ENCODE measurements around the gene PTAFR.
A peak's percentile ranks its signal among the peaks of the same experiment; 100 is the strongest.

Gene PTAFR

DNA sequence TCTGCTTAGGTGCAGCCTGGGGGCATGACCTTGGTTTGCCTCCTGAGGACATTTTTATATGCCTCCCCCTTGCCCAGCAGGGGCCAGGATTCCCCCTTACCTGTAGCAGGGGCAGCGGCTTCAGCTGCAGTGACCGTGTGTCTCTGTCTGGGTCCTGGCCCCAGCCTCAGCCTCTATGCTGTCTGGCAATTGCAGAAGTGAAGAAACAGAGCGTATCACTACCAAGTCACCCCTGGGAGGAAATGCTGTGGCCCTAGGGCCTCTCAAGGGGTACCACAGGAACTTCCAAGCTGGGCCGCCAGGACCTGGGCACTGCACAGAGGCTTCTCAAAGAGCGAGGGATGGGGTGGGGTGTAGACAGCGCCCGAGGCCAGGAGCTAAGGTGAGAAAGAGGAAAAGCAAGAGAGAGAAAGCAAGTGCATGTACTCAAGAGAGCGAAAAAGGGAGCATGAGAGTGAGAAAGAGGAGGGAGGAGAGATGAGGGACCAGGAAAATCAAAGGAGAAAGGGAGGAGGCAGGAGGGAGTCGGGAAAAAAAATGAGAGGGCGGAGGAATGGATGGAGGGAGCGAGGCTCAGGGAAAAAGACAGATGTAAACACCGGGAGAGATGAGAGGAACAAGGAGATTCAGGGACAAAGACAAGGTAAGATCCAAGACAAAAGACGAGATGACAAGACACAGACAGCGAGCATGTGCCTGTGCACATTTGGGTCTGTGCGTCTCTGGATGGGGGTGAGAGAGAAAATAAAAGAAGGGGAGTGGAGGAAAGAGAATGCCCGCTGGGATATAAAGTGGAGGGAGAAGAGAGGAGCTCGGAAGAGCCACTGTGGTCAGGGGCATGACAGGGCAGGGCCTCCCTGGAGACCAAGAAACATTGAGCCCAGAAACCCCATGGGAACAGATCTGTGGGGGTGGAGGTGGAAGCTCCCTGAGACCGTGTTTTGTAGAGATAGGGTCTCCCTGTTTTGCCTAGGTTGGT lies at the start of gene PTAFR:
Gene PTAFR, minus strand, starts transcription at position 199 of the 979 bp plus-strand sequence. CDS start 25,669 bp downstream, outside the sequence.
- DNase-seq (ENCODE audit: low read depth) = no peak

DNA sequence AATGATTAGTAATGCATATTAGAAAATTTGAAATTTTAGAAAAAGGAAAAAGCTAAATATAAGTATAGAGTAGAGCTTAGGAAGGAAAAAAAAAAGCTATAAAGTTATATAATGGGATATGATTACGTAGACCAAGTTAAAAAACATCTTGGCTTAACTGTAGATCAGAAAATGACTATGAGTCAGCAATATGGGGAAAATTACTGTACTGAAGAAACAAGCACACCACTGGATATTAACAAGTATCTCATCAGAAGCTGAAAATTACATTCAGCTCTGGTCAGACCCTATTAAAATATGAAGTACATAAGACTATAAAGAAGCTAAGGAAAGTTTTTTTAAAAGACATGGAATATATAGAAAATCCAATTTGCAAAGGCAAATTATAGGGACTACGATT lies 36.8 kb upstream of the PTAFR start:
- DNase-seq (ENCODE audit: low read depth) = no peak

- DNase-seq (ENCODE audit: low read depth) = no peak
These were observed 33.2 kb upstream of the PTAFR start for GRCh38 chr1:28209700-28210099.

DNA sequence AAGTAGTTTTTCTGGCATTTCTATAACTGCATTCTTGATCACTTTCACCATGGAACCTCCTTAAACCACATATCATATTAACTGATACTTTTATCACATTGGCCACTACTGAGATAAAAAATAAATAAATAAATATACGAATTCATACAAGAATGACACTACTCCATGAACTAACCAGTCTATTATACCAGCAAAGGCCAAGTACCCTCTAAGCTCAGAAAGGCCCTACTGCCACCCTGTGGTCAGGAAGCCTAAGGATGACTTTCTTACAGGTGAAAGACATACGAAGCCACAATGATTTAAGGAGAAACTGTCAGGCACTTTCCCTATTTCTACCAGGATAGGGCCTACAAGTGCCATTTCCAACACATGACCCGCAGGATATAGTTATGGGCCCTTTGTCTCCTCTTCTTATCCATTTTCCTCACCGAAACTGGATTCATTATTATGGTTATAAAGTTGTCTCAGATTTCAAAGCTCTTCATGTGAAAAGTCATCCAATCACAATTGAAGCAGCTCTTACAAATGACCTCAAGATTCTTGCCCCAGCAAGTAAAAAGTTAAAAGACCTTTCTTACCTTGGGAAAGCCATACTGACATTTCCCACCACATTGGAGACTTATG lies 32.4 kb upstream of the PTAFR start:
- DNase-seq (ENCODE audit: low read depth) = no peak

- no peak for DNase-seq (ENCODE audit: low read depth)
These were observed 28.8 kb upstream of the PTAFR start for GRCh38 chr1:28205243-28205642.

DNA sequence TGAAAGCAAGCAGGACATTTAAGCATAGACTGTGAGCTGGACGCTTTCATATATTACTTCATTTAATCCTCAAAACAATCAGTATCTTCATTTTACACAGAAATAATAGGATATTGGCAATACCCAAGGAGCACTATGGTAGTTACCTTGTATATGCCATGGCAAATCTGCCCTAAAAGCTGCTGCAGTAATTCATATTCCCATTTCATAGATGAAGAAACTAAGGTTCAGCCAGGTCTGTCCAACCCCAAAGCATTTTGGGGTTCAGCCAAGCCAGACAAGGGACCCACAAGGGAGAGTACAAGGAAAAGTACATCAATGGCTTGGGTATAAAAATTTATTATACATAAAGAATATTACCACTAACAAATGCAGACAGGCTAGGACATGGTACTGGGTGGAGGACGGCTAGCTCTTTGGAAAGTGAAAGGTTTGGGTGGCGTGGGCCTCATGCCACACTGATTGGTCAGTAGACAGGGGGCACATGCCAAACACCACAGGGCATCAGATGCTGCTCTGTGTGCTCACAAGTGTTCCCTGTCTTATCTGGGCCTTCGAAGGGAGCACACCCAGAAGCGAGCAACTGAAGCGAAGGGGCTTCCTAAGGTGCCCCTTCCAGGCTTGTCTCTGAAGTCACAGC lies 23.9 kb upstream of the PTAFR start:
- DNase-seq (ENCODE audit: low read depth) = no peak

DNA sequence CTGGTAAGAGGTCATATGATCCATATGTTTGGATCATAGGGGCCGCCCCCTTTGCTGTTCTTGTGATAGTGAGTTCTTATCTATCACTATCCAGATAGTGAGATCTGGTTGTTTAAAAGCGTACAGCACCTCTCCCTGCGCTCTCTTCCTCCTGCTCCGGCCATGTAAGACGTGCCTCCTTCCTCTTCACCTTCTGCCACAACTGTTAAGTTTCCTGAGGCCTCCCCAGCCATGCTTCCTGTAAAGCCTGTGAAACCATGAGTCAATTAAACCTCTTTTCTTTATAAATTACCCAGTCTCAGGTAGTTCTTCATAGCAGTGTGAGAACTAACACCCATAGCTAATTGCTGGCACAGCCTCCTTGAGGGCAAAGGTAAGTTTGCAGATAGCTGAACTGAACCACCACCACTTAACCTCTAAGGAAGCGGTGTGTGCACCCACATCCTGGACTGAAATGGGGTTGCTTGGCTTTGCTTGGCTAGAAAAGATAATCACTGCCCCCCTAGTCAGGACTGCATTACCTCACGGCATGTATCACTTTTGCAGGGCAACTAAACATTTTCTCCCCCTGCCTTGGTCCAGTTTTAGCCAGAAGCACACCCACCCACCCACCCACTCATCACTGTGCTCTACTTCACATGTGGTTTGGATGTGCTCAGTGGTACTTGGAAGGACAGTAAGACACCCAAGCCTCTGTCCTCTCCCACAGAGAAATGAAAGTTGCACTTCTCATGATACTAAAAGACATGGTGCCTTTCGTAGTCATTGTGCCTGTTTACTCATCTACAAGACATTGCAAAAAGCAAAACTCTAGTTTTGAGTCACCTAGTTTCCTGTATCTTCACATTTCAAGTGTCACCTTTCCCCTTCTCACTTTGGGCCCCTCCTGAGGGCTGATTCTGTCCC lies 23.1 kb upstream of the PTAFR start:
- peak; percentile 17 for DNase-seq (ENCODE audit: low read depth)

DNA sequence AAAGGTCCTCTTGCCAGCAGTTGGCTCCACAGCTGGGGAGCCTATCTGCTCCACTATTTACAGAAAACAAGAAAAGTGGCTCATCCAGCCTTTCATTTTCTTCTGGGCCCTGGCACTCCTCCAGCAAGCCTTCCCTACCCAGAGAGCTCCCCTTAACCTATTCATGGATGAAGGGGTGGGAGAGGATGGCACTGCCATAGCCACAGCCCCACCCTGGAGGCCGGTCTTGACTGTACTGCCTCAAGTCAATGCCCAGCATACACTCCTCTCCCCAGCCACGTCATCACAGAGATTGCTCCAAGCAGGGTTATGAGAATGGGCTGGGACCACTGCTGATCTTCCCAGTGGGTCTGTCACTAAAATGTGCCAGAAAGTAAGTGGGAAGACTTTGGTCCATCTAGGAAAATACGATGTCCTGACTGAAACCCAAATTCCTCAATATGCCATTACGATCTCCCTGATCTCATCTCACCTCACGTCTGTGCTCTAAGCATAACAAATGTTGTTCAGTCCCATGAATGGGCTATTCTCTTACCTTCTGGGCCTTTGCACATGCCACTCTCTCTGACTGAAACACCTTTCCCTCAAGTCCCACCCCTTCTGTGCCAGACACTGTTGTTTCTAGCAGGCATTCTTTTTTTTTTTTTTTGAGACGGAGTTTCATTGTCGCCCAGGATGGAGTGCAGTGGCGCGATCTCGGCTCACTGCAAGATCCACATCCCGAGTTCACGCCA lies 21.4 kb upstream of the PTAFR start:
- DNase-seq (ENCODE audit: low read depth) = no peak

- no peak for DNase-seq (ENCODE audit: low read depth)
These were observed 19.8 kb upstream of the PTAFR start for GRCh38 chr1:28196330-28196729.

GRCh38 chr1:28195780-28196179 lies 19.3 kb upstream of the PTAFR start:
- DNase-seq (ENCODE audit: low read depth) = no peak

DNA sequence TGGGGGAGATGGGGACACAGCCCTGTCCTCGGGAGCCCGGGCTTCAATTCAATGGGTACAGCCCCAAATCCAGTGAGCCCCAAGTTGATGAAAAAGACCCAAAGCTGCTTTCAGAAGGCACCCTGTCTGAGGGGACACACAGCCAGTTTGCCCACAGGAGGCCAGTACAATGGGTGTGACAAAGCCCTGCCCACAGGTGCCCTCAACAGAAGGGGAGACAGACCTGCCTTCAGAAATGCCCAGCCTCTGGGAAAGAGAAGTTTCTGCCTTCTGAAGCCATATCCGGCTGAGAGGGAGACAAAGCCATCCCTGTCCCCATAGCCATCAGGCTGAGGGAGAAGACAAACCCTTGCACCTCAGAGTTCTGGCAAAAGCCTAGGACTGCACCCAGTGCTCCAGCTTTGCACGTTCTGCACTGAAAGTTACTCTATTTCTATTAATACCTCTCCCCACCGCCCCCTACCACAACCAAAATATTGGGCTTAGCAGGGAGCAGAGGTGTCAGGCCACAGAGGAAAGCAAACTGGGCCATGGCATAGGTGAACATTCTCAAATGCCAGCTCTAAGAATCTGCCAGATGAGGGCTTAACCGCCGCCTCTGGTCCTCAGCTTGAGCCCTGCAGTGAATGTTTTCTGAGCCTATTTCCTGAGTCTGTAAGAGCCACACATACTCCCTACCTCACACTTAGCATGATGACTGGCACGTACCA lies 18.0 kb upstream of the PTAFR start:
- no peak for DNase-seq (ENCODE audit: low read depth)

- DNase-seq (ENCODE audit: low read depth) = no peak
These were observed 17.2 kb upstream of the PTAFR start for GRCh38 chr1:28193701-28194161.

DNA sequence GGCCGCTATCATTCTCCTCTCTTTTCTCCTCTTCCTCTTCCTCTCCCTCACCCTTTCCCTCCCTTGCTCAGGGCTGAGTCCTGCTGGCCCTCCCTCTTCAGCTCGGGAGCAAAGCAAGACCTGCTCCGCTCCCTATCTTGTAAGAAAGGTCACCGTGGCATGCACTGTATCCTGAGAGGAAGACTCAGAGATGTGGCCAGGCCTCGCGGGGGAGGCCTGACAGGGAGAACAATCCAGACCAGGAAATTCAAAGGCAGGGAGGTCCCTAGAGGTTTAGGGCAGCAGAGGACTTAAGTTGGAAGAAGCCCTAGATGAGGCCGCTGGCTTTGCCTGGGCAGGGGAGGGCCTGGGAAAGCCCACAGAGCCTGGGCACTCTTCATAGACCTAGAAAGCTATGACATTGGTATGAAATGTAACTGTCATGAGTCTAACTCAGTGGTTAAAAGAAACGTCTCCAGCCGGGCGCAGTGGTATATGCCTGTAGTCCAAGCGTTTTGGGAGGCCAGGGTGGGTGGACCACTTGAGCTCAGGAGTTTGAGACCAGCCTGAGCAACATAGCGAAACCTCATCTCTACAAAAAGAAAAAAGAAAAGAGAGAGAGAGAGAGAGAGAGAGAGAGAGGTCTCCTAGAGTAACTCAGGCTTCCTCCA lies 14.6 kb upstream of the PTAFR start:
- no peak for DNase-seq (ENCODE audit: low read depth)

DNA sequence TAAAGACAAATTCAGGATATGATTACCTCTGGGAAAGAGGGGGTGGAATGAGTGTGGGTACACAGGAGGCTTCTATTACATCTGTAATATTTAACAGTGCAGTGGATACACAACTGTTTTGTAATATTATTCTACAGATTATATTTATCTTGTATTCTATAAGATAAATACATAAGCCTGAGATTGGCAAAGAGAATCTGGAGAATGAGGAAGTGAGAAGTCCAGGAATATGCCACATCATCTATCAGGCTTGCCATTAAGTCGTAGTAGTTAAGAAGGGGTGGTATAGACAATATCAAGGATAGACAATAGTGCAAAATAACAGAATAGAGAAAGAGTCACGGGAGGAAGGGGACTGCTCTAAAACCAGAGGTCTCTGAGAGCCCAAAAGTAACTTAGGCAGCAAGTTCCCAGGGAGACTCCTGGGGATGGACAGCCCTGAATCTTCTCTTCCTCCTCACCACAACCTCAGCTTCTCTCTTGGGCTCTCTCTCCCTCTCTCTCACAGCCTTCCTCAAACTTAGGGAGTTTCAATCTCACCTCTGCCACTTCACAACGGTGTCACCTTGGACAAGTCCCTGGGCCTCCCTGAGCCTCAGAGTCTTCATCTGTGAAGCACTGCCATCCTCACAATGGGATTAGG lies 14.0 kb upstream of the PTAFR start:
- DNase-seq (ENCODE audit: low read depth) = no peak

DNA sequence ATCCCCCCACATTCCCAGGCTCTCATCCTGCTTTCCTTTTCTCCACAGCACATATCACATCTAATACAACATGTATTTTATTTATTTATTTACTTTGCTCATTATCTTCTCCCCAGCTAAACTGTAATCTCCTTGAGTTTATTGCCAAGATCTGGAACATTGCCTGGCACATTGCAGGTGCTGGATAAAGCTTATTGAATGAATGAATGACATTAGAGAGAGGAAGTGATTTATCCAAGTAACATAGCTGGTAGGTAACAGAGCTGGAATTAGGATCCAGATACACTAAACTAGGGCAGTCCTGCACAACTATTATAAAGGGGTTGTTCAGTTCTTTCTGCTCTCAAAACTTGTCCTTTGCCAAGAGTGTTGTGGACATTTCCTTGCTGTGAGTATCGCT lies 8.6 kb upstream of the PTAFR start:
- no peak for DNase-seq (ENCODE audit: low read depth)

DNA sequence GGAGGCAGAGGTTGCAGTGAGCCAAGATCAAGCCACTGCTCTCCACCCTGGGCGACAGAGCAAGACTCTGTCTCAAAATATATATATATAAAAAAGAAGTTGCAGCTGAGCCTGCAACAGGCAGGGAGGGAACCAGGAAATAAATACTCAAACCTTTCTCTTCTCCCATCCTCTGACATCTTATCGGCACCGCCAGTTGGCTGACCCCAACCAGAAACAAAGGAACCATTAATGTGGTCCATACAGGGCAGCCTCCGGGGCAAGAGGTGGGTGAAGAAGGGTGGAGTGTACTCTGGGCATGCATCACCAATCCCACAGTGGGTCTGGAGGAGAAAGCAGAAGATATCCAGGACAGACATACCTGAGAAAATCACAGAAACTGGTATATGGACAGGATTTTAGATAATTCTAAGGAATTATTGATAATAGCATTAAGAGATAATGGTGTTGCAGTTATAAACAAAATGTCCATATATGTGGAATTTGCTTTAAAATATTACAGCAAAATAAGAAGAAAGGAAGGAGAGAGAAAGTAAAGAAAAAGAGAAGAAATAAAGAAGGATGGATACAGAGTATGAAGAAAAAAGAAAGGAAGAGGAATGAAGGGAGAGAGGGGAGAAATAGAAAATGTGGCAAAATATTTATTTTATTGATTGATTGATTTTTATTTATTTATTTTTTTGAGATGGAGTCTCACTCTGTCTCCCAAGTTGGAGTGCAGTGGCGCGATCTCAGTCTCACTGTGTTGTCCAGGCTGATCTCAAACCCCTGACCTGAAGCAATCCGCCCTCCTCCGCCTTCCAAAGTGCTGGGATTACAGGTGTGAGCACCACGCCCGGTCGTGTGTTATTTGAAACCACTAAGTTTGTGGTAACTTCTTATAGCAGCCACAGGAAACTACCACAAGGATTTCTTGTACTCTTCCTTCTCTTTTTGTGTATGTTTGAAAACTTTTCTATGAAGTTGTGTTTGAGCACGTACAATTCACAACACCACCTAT lies 4.1 kb upstream of the PTAFR start:
- DNase-seq (ENCODE audit: low read depth) = no peak

DNA sequence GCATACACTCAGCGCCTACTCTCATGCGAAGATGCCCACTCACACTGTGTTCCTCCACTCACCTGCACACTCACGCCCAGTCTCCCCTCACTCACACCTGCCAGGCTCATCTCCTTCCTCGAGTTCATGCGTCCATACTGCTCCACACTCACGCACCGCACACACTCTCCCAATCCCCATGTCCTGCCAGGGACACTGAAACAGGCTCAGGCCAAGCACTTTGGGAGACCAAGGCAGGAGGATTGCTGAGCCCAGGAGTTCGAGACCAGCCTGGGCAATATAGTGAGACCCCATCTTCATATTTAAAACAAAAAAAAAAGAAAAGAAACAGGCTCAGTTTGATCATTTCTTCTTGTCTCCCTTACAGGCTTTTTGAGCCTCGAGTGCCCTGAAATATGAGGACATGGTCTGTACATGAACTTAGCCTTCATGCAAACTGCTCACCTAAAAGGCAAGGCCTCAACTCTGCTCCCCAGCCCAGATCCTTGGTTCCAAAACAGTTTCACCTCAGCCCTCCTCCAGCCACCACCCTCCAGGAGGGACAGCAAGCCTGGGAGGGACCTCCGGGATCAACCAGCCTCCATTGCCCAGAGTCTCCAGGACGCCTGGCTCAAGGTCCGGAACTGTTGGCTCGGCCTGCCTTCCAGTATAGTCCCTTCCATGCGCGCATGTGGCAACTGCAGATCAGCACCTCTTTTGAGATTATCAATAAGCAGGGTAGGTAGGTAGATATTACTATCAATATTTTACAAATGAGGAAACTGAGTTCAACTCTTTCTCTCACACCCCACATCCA lies 2.4 kb upstream of the PTAFR start:
- no peak for DNase-seq (ENCODE audit: low read depth)

All from stimulated activated CD8-positive, alpha-beta memory T cell treated with anti-CD3 and anti-CD28 coated beads, Interleukin-7, amount 100 ng/mL, for 24 hours (primary cell).